Stomach (tissue), 9 donors: ENCODE data around the gene PTPRK. TPM values are rescaled to one million over a fixed set of nuclear protein-coding genes. Genes with fewer than 3 reads are reported as not detected.
"Not testable (repeated sequence)": the region's sequence is repeated elsewhere in the genome, so short reads cannot be mapped to it uniquely, and the experiment has no call there.

Experiments used
- DNase-seq, 2 donors: peaks; one replicate each; pipeline versions ENCODE4 v3.0.0 to v3.0.0-alpha.2; 2013 to 2019
- H3K27ac ChIP-seq, 5 donors: fragments of 200-600 bp in 4 of 5; sonication (generic) in 4 of 5; one replicate each; pipeline ENCODE4 v1.5.1; 2013 to 2019; ENCODE audit warnings: mild to moderate bottlenecking in 1 of 5, moderate library complexity in 1 of 5
- H3K27me3 ChIP-seq, 3 donors: fragments of 200-600 bp; sonication (generic); one replicate each; pipeline ENCODE4 v1.5.1; 2017 to 2019; ENCODE audit warnings: mixed run types in 1 of 3
- H3K36me3 ChIP-seq, 4 donors: fragments of 200-600 bp; sonication (generic); 1 replicate in 3 of 4; 2 replicates in 1 of 4; pipeline ENCODE4 v1.5.1; 2016 to 2019
- H3K4me1 ChIP-seq, 4 donors: fragments of 200-600 bp; sonication (generic); one replicate each; pipeline ENCODE4 v1.5.1; 2016 to 2019
- H3K4me3 ChIP-seq, 4 donors: fragments of 200-600 bp; sonication (generic) in 3 of 4; one replicate each; pipeline ENCODE4 v1.5.1; 2016 to 2019; ENCODE audit warnings: mild to moderate bottlenecking in 1 of 4
- H3K9me3 ChIP-seq, 4 donors: fragments of 200-600 bp; sonication (generic); one replicate each; pipeline ENCODE4 v1.5.1; 2016 to 2019
- EP300 ChIP-seq: sonication (generic); formaldehyde crosslinking; IDR thresholded peaks from one replicate; pipeline ENCODE4 v1.6.1; 2017; ENCODE audit warnings: antibody characterized with exemption
- POLR2A ChIP-seq, 4 donors: fragments of 450-650 bp; IDR thresholded peaks; one replicate each; pipeline ENCODE4 v1.6.1; 2016; ENCODE audit warnings: antibody characterized with exemption in 4 of 4, control low read depth in 2 of 4, mild to moderate bottlenecking in 1 of 4, moderate library complexity in 1 of 4
- POLR2AphosphoS5 ChIP-seq, 3 donors: sonication (generic); formaldehyde crosslinking; IDR thresholded peaks; one replicate each; pipeline ENCODE4 v1.6.1; 2016; ENCODE audit warnings: antibody characterized with exemption in 3 of 3
- WGBS, 5 donors: extraction: QIAGEN DNeasy Blood & Tissue Kit in 3 of 5; methylation state at CpG; one replicate each; pipeline versions ENCODE4 v1.1.5 to v1.1.7; 2013 to 2018; 5-methylcytosine and 5-hydroxymethylcytosine counted together
- intact Hi-C: fragments of 100-400 bp; cut with DNase I; formaldehyde crosslinking; loops from one replicate; pipeline ENCODE4 v1.15.1; 2023; ENCODE audit warnings: low total_unique reads
- polyA plus RNA-seq, 3 donors: library from polyadenylated mRNA; stranded (reverse); fragments of 200-250 nt; gene quantifications; one replicate each; pipeline ENCODE4 v1.2.3, GENCODE V29; 2013
- total RNA-seq, 5 donors: library from RNA; depleted of rRNA; stranded (reverse); fragments of >200 nt; gene quantifications; one replicate each; pipeline versions ENCODE4 v1.1.0 to v1.2.3, GENCODE V29; 2014 to 2016
- TF ChIP-seq, protein P1 (sequence below), 7 experiments: fragments of 450-650 bp in 4 of 7; fragments of 200-600 bp in 3 of 7; sonication (generic) in 3 of 7; IDR thresholded peaks; one replicate each; pipeline ENCODE4 v1.5.1; 2016 to 2019; ENCODE audit warnings: antibody characterized with exemption in 7 of 7, control low read depth in 2 of 7, mild to moderate bottlenecking in 1 of 7
- donor health status: healthy with polysubstance abuse.
- donor health status: Bipolar disorder and iron deficiency.
- donor health status: healthy.

PTPRK gene
- total and polyA plus RNA-seq, 8 donors, result 7.0 to 644 (median 114) TPM

- intact Hi-C loops, result no loop called here
- Histone ChIP-seq H3K27ac (no peak overlapping the region), H3K27me3 (no peaks in the 10 kb centered on the region), H3K4me3 (no peak overlapping the region), H3K36me3 (no peaks in the 10 kb centered on the region), H3K9me3 (peaks cover 0 to 12% (median 9%) of the 10 kb centered on the region in 4 donors), H3K4me1 (no peaks in the 10 kb centered on the region)
- 85 to 93% (median 91%) methylated on average over 1 of the region's 1 CpG for WGBS, 5 donors
- DNase-seq, result no peak
- no peak for TF ChIP-seq POLR2A (IDR thresholded peaks at IDR 0.05)
- TF ChIP-seq, protein P1, sequence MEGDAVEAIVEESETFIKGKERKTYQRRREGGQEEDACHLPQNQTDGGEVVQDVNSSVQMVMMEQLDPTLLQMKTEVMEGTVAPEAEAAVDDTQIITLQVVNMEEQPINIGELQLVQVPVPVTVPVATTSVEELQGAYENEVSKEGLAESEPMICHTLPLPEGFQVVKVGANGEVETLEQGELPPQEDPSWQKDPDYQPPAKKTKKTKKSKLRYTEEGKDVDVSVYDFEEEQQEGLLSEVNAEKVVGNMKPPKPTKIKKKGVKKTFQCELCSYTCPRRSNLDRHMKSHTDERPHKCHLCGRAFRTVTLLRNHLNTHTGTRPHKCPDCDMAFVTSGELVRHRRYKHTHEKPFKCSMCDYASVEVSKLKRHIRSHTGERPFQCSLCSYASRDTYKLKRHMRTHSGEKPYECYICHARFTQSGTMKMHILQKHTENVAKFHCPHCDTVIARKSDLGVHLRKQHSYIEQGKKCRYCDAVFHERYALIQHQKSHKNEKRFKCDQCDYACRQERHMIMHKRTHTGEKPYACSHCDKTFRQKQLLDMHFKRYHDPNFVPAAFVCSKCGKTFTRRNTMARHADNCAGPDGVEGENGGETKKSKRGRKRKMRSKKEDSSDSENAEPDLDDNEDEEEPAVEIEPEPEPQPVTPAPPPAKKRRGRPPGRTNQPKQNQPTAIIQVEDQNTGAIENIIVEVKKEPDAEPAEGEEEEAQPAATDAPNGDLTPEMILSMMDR (IDR thresholded peaks at IDR 0.05), result no peak
- no peak for TF ChIP-seq POLR2AphosphoS5 (IDR thresholded peaks at IDR 0.05)
- TF ChIP-seq EP300, result no peak
These were observed 587.3 kb downstream of the PTPRK start for GRCh38 chr6:127933137-127933536.

GRCh38 chr6:127932708-127933107, 587.7 kb downstream of the PTPRK start:
- 78 to 87% (median 84%) methylated on average over 5 of the region's 5 CpGs for WGBS, 5 donors
- TF ChIP-seq POLR2A (IDR thresholded peaks at IDR 0.05), result no peak
- TF ChIP-seq POLR2AphosphoS5 (IDR thresholded peaks at IDR 0.05), result no peak
- TF ChIP-seq, protein P1 (IDR thresholded peaks at IDR 0.05), result no peak
- no peak for TF ChIP-seq EP300

GRCh38 chr6:127926441-127926840, 594.0 kb downstream of the PTPRK start:
- DNase-seq, H3K36me3 ChIP-seq, intact Hi-C loops, H3K27ac ChIP-seq, H3K4me1 ChIP-seq, H3K27me3 ChIP-seq, H3K4me3 ChIP-seq: not testable (repeated sequence)
- 75 to 93% (median 92%) methylated on average over 9 to 10 of the region's 10 CpGs for WGBS, 5 donors
- H3K9me3 ChIP-seq, result peaks cover 4 to 24% (median 11%) of the 10 kb centered on the region in 4 donors

More at GRCh38 chr6:127932708-127933107, 587.7 kb downstream of the PTPRK start:
- Histone ChIP-seq H3K4me3 (no peak overlapping the region), H3K4me1 (no peaks in the 10 kb centered on the region), H3K27ac (no peak overlapping the region), H3K9me3 (peaks cover 0 to 12% (median 9%) of the 10 kb centered on the region in 4 donors), H3K27me3 (no peaks in the 10 kb centered on the region), H3K36me3 (no peaks in the 10 kb centered on the region)
- DNase-seq, result no peak
- intact Hi-C loops, result no loop called here

GRCh38 chr6:127924440-127924839, 596.0 kb downstream of the PTPRK start:
- Histone ChIP-seq H3K36me3 (no peaks in the 10 kb centered on the region), H3K4me1 (no peaks in the 10 kb centered on the region), H3K9me3 (peaks cover 4 to 24% (median 11%) of the 10 kb centered on the region in 4 donors), H3K4me3 (no peak overlapping the region), H3K27ac (no peak overlapping the region), H3K27me3 (no peaks in the 10 kb centered on the region)
- no peak for TF ChIP-seq POLR2A (IDR thresholded peaks at IDR 0.05)
- no peak for DNase-seq
- intact Hi-C loops, result no loop called here
- 81 to 95% (median 90%) methylated on average over 2 of the region's 2 CpGs for WGBS, 5 donors

GRCh38 chr6:127924031-127924430, 596.4 kb downstream of the PTPRK start:
- Histone ChIP-seq H3K4me3 (no peak overlapping the region), H3K9me3 (peaks cover 4 to 24% (median 11%) of the 10 kb centered on the region in 4 donors), H3K36me3 (no peaks in the 10 kb centered on the region), H3K4me1 (no peaks in the 10 kb centered on the region), H3K27ac (no peak overlapping the region), H3K27me3 (no peaks in the 10 kb centered on the region)
- TF ChIP-seq POLR2A (IDR thresholded peaks at IDR 0.05), result no peak
- no peak for TF ChIP-seq POLR2AphosphoS5 (IDR thresholded peaks at IDR 0.05)
- TF ChIP-seq, protein P1 (IDR thresholded peaks at IDR 0.05), result no peak
- TF ChIP-seq EP300, result no peak
- intact Hi-C loops, result no loop called here
- no peak for DNase-seq
